GM18909 (cell line): ENCODE results near the gene SLMAP.
"Not testable (repeated sequence)": the region's sequence is repeated elsewhere in the genome, so short reads cannot be mapped to it uniquely, and the experiment has no call there.

Experiments used
- ATAC-seq: cut with Tn5 transposase; IDR thresholded peaks from one replicate; pipeline ENCODE4 v1.9.1; 2021; ENCODE audit warnings: mild to moderate bottlenecking; ENCODE audit not compliant: unreplicated experiment, poor library complexity

The SLMAP gene

GRCh38 chr3:57825116-57825515 lies 69.0 kb downstream of the SLMAP start:
- no peak for ATAC-seq

GRCh38 chr3:57826245-57826951 lies 70.3 kb downstream of the SLMAP start:
- ATAC-seq: no peak

GRCh38 chr3:57826952-57827723 lies 71.0 kb downstream of the SLMAP start:
- ATAC-seq: no peak

- no peak for ATAC-seq
These were observed 71.6 kb downstream of the SLMAP start for GRCh38 chr3:57827757-57828156.

- no peak for ATAC-seq
These were observed 76.4 kb downstream of the SLMAP start for GRCh38 chr3:57832486-57832885.

- no peak for ATAC-seq
These were observed 76.8 kb downstream of the SLMAP start for GRCh38 chr3:57832900-57833313.

GRCh38 chr3:57833763-57834162 lies 77.7 kb downstream of the SLMAP start:
- no peak for ATAC-seq

GRCh38 chr3:57837686-57838085 lies 81.6 kb downstream of the SLMAP start:
- no peak for ATAC-seq

GRCh38 chr3:57838627-57839026 lies 82.5 kb downstream of the SLMAP start:
- no peak for ATAC-seq

- no peak for ATAC-seq
These were observed 84.4 kb downstream of the SLMAP start for GRCh38 chr3:57840473-57840872.

- no peak for ATAC-seq
These were observed 85.7 kb downstream of the SLMAP start for GRCh38 chr3:57841818-57842217.

- ATAC-seq: no peak
These were observed 92.1 kb downstream of the SLMAP start for GRCh38 chr3:57848177-57848738.

- ATAC-seq: no peak
These were observed 95.2 kb downstream of the SLMAP start for GRCh38 chr3:57851304-57851703.

- no peak for ATAC-seq
These were observed 96.8 kb downstream of the SLMAP start for GRCh38 chr3:57852896-57853295.

GRCh38 chr3:57855281-57855680 lies 99.2 kb downstream of the SLMAP start:
- ATAC-seq: no peak

- no peak for ATAC-seq
These were observed 99.8 kb downstream of the SLMAP start for GRCh38 chr3:57855943-57856342.

GRCh38 chr3:57856675-57857074 lies 100.6 kb downstream of the SLMAP start:
- no peak for ATAC-seq

GRCh38 chr3:57862894-57863293 lies 106.8 kb downstream of the SLMAP start:
- no peak for ATAC-seq

GRCh38 chr3:57863380-57863779 lies 107.3 kb downstream of the SLMAP start:
- no peak for ATAC-seq

GRCh38 chr3:57864853-57865252 lies 108.7 kb downstream of the SLMAP start:
- no peak for ATAC-seq

- ATAC-seq: not testable (repeated sequence)
These were observed 113.0 kb downstream of the SLMAP start for GRCh38 chr3:57869110-57869509.
